Embryonic facial prominence (tissue), 1 donor: ENCODE data around the gene MRPL22.
"Not testable (repeated sequence)": the region's sequence is repeated elsewhere in the genome, so short reads cannot be mapped to it uniquely, and the experiment has no call there.

Experiments used
- DNase-seq: peaks from one replicate; pipeline ENCODE4 v3.0.0-alpha.2; 2016; ENCODE audit errors: extremely low spot score

MRPL22 gene

DNA sequence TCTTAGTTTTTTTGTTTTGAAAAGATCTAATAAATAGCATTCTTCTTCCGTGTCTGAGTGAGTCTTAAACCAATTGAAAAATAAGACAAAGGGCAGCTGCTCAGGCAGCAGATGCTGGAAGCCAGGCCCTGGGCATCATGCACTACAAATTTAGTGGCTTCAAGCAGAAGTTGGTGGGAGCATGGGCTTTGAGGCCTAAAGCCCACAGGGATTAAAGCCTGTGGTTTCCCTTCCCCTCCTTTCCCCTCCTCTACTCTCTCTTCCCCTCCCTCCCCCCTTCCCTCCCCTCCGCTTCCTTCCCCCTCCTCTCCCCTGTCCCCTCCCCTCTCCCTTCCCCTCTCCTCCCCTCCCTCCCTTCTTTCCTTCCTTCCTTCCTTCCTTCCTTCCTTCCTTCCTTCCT lies 52.6 kb downstream of the MRPL22 start:
- DNase-seq, result no peak

DNA sequence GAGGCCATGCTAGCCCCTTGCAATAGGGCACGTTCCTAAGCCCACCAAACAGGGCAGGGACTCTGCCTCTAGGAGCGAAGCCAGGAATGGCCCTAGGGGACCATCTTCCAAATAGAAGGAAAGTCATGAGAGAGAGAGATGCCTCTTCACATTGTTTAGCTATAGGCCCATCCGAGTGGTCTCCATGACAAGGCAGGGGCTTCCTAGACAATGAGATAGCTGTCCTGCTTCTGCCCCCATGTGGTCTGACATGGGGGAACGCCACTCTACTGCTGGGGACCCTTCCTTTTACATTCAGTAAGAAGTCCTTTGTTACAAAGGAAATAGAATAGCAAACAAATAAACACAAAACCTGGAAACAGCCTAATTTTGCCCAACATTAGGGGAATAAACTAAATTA lies 54.8 kb downstream of the MRPL22 start:
- DNase-seq, result no peak

DNA sequence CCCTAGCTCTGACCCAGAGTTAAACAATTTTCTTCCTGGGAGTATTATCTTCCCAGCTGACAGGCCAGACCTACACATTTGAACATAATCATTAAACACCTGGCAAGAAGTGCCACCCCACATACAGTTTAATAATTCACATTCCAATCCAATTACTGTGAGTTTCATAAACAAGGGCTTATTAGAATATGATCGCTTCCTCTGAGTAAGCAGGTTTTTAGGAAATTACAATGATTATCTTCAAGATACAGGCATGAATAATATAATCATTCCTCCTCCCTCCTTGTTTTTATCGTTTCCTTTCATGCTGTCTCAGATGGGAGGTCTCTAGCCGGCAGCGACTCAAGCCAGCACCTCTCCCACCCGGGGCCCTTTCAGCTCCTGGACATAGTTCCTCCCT lies 56.9 kb downstream of the MRPL22 start:
- no peak for DNase-seq

DNA sequence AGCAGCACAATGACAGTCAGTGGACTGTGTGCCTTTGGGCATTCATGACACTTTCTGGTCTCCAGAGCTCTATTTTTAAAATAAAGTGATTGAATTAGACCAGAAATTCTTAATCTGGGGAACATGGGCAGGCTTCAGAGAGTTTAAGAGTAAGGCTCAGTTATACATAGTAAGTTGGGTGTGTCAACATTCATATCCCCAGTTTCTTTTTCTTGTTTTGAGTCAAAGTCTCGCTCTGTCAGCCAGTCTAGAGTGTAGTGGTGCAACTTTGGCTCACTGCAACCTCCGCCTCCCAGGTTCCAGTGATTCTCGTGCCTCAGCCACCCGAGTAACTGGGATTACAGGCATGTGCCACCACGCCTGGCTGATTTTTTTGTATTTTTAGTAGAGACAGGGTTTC lies 59.0 kb downstream of the MRPL22 start:
- DNase-seq, result no peak

DNA sequence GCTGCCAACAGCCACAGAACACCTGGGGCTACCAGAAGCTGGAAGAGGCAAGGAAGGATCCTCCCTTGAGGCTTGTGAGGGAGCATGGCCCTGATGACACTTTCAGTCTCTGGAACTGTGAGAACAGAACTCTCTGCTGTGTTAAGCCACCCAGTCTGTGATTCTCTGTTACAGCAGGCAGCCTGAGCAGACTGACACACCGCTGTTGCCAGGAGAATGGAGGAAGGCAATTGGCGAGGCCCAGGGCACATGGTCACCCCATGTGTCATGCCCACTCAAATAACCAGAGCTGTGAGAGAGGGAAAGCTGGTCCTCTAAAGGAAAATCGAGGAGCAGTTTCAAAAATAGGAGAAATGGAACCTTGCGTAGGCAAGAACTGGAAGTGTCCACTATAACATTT lies 60.6 kb downstream of the MRPL22 start:
- no peak for DNase-seq

DNA sequence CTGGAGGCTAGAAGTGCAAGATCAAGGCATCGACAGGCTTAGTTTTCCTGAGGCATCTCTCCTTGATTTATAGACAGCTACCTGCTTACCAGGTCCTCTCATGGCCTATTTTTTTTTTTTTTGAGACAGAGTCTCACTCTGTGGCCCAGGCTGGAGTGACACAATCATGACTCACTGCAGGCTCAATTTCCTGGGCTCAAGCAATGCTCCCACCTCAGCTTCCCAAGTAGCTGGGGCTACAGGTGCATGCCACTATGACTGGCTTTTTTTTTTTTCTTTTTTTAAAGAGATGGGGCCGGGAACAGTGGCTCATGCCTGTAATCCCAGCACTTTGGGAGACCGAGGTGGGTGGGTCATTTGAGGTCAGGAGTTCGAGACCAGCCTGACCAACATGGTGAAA lies 61.8 kb downstream of the MRPL22 start:
- DNase-seq, result not testable (repeated sequence)

DNA sequence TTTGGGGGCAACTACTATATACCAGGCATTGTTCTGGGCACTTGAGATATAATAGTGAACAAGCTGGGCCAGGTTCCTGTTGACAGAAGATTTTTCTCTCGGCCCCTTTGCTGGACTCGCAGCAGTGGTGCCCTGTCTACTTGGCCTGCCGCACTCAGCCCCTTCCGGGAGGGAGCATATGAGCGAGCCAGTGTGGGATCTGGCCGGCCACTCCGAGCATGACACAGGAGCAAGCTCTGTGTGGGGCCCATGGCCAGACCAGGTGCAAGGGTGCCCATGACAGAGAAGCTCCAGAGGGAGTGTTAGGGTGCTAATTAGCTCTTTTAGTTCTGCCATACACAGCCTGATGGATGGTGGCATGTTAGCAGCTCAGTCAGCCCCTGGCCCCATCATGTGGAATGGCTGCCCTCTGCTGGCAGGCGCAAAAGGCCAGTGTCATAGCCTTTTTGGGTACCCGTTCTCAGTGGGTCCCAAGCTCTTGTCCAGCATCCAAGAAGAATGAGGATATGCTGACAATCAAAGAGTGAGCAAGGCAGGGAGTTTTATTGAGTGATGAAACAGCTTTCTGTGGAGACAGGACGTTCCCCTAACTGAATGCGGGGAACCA lies 63.4 kb downstream of the MRPL22 start:
- DNase-seq, result no peak

DNA sequence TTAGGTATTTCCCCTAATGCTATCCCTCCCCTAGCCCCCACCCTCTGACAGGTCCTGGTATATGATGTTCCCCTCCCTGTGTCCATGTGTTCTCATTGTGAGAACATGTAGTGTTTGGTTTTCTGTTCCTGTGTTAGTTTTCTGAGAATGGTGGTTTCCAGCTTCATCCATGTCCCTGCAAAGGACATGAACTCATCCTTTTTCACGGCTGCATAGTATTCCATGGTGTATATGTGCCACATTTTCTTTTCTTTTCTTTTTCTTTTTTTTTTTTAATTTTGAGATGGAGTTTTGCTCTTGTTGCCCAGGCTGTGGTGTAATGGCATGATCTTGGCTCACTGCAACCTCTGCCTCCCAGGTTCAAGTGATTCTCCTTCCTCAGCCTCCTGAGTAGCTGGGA lies 65.4 kb downstream of the MRPL22 start:
- DNase-seq, result not testable (repeated sequence)

DNA sequence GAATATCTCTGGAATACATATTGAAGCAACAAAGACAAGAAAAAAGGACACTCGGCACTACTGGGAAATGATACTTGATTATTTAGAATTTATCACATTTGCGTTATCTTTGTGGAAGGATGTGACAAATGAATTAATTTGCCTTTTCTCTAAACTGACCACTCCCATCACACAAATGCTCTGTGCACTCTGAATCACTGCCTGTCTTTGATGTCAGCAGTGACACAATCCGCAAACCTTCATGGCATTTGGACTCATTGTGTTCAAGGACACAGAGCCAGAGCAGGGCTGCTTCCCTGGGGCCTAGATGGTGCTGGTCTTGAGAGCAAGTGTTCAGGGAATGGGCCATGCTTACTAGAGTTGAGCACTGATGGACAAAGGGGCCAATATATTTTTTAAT lies 67.8 kb downstream of the MRPL22 start:
- DNase-seq, result no peak

DNA sequence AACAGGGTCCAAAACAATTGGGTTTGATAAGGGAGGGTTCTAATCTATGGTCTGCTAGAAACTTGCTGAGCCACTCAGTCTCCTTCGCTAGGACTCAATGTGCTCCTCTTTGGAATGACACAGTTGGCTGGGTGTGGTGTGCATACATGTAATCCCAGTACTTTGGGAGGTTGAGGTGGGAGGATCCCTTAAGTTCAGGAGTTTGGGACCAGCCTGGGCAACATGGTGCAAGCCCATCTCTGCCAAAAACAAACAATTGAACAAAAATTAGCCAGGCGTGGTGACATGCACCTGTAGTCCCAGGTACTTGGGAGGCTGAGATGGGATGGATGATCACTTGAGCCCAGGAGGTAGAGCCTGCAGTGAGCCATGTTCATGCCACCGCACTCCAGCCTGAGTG lies 70.0 kb downstream of the MRPL22 start:
- DNase-seq, result no peak

DNA sequence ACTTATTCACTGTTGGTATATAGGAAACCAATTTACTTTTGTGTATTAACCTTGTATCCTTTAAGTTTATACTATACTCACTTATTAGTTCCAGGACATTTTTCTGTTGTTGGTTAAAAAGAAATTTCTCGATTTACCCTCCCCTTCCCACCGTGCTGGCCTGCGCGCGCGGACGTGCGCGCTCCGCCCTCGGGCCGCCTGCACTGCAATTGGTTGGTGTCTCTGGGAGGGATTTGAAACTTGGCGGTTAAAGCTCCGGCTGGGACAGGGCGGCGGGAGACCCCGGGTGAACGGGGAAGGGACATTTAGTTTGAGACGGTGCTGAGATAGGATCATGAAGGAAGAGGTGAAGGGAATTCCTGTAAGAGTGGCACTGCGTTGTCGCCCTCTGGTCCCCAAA lies 72.7 kb downstream of the MRPL22 start, which contains the start of gene KIF4B:
Gene KIF4B (plus strand): TSS at position 230 of the 400 bp plus-strand sequence. CDS start 105 bp downstream, at position 335.
- no peak for DNase-seq

DNA sequence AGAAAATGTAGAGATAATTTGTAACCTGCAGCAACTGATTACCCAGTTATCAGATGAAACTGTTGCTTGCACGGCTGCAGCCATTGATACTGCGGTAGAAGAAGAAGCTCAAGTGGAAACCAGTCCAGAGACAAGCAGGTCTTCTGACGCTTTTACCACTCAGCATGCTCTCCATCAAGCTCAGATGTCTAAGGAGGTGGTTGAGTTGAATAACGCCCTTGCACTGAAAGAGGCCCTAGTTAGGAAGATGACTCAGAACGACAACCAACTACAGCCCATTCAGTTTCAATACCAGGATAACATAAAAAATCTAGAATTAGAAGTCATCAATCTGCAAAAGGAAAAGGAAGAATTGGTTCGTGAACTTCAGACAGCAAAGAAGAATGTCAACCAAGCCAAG lies 74.4 kb downstream of the MRPL22 start:
- no peak for DNase-seq

DNA sequence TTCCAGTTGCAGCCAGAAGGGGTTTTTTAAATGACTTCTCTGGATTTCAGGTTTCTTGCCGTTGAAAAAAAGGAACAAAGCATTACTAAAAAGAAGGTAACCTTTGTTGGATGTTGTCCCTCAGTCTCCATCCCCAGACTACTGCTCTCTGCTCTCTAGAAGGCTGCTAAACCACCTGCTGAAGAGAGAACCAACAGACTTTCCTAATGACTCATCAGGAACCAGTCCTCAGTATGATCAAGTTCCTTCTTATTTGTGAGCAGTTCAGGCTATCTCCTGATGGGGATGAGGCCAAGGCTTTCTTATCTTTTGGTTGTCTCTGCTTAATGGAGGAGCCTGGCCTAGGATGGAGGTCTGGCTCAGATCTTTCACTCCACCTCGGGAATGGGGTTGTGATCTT lies 76.7 kb downstream of the MRPL22 start:
- no peak for DNase-seq
